ENCODE data around the gene EMILIN2. TPM values are rescaled to one million over a fixed set of nuclear protein-coding genes. Genes with fewer than 3 reads are reported as not detected.
A peak's percentile ranks its signal among the peaks of the same experiment; 100 is the strongest.

Gene EMILIN2
- total RNA-seq, 1 experiment from 2014 or later, result 20.0 TPM

- Mint-ChIP-seq H3K4me3 (no peak overlapping the region), H3K27me3 (ENCODE audit: low read depth) (no peaks in the 10 kb centered on the region), H3K27ac (peak overlapping the region in 1 of 3 experiments; percentile 61; a peak in 1 of 7 replicates), H3K9me3 (no peaks in the 10 kb centered on the region), H3K36me3 (ENCODE audit: insufficient read depth in 1 of 3, low read depth in 3 of 3) (peaks cover 39 to 68% (median 63%) of the 10 kb centered on the region in 3 experiments; a peak in 6 of 7 replicates), H3K4me1 (peaks cover 24 to 25% of the 10 kb centered on the region in 2 experiments)
- Histone ChIP-seq H2BK5ac (ENCODE audit: insufficient read length, low read length) (no peak overlapping the region), H3K9ac (ENCODE audit: extremely low read depth, insufficient read length, low read length) (no peak overlapping the region), H3K23ac (ENCODE audit: insufficient read length, low read depth, low read length) (no peak overlapping the region), H3K4me1 (ENCODE audit: insufficient read depth, low read length) (peaks cover 6% of the 10 kb centered on the region; the same call in 1 of the 2 replicates), H2AFZ (ENCODE audit: low read length) (no peak overlapping the region), H4K8ac (replicated peaks; ENCODE audit: insufficient read length, low read depth, low read length) (no peak overlapping the region), H3K79me1 (ENCODE audit: insufficient read depth, low read depth, low read length, poor library complexity, severe bottlenecking) (no peaks in the 10 kb centered on the region), H3K23me2 (ENCODE audit: insufficient read length, low read depth, low read length, poor library complexity, severe bottlenecking) (no peaks in the 10 kb centered on the region), H3K18ac (ENCODE audit: insufficient read length, low read depth, low read length) (no peak overlapping the region), H2BK12ac (ENCODE audit: insufficient read length, low read depth, low read length) (no peak overlapping the region), H3K4ac (ENCODE audit: low read depth, low read length) (no peak overlapping the region), H3K27me3 (ENCODE audit: insufficient read depth, low read length) (no peaks in the 10 kb centered on the region), H3K4me2 (ENCODE audit: insufficient read depth, insufficient read length, low read length) (no peak overlapping the region), H3K9me3 (ENCODE audit: control insufficient read depth, low read depth, low read length) (no peaks in the 10 kb centered on the region), H2BK15ac (ENCODE audit: low read depth, low read length) (no peak overlapping the region), H4K20me1 (ENCODE audit: control insufficient read depth, insufficient read depth, insufficient read length) (no peaks in the 10 kb centered on the region), H2BK120ac (ENCODE audit: low read depth, low read length, poor library complexity, severe bottlenecking) (no peak overlapping the region), H2BK20ac (ENCODE audit: low read depth, low read length, poor library complexity, severe bottlenecking) (no peak overlapping the region), H3K14ac (ENCODE audit: insufficient read depth, low read length) (no peak overlapping the region), H2AK5ac (ENCODE audit: insufficient read length, low read length) (no peak overlapping the region), H4K91ac (ENCODE audit: insufficient read length, low read depth, low read length) (no peak overlapping the region), H3K56ac (ENCODE audit: insufficient read length, low read depth, low read length) (no peak overlapping the region), H3T11ph (ENCODE audit: low read length) (no peak overlapping the region), H3K79me2 (ENCODE audit: insufficient read depth, low read length) (no peaks in the 10 kb centered on the region), H4K5ac (ENCODE audit: insufficient read length, low read depth, low read length) (no peak overlapping the region), H3K27ac (ENCODE audit: insufficient read length, low read depth, low read length) (no peak overlapping the region)
- WGBS (ENCODE audit: extremely low coverage, insufficient read length, low lambda C conversion rate), result no CpG with 5 or more reads among the region's 16 CpGs
- TF ChIP-seq CTCF (conservative IDR thresholded peaks at IDR 0.05), result no peak
- DNase-seq, result no peak
Measured at GRCh38 chr18:2920546-2921343, 73.9 kb downstream of the EMILIN2 start.
